Left ventricle myocardium inferior (tissue), 1 donor: ENCODE data around the gene SEL1L. TPM values are rescaled to one million over a fixed set of nuclear protein-coding genes. Genes with fewer than 3 reads are reported as not detected.

Experiments
- DNase-seq: peaks from one replicate; pipeline ENCODE4 v3.0.0-alpha.2; 2020
- H3K27ac ChIP-seq: fragments of 200-600 bp; replicated peaks from 2 replicates; pipeline ENCODE4 v1.8.0; 2021
- H3K27me3 ChIP-seq: fragments of 200-600 bp; 2 replicates; pipeline ENCODE4 v1.8.0; 2021; ENCODE audit warnings: low read depth
- H3K36me3 ChIP-seq: fragments of 200-600 bp; 2 replicates; pipeline ENCODE4 v1.8.0; 2021
- H3K4me1 ChIP-seq: fragments of 200-600 bp; 2 replicates; pipeline ENCODE4 v1.8.0; 2021
- H3K4me3 ChIP-seq: fragments of 200-600 bp; 2 replicates; pipeline ENCODE4 v1.8.0; 2021; ENCODE audit warnings: mild to moderate bottlenecking, moderate library complexity
- H3K9me3 ChIP-seq: fragments of 200-600 bp; replicated peaks from 2 replicates; pipeline ENCODE4 v1.8.0; 2021
- CTCF ChIP-seq: fragments of 200-600 bp; IDR thresholded peaks from 2 replicates; pipeline ENCODE4 v1.8.0; 2021; ENCODE audit warnings: antibody characterized with exemption, mild to moderate bottlenecking, borderline replicate concordance
- intact Hi-C: fragments of 100-400 bp; cut with micrococcal nuclease; formaldehyde crosslinking; loops from one replicate; pipeline ENCODE4 v1.11.0; 2022
- total RNA-seq: library from RNA; stranded (reverse); fragmentation: NEBNext Ultra II Directional; extraction: Animal tissue kit (Norgen Biotek cat#: 25700); gene quantifications from one replicate; pipeline ENCODE4 v1.2.1, GENCODE V29; 2021
- donor health status: DM: no; HTN: yes; CAD: no; lungs with severe emphysema.

SEL1L gene
- total RNA-seq, 1 donor from 2014 or later: 54.4 TPM

GRCh38 chr14:81449114-81449513 is 84.5 kb downstream of the SEL1L start:
- H3K4me3 ChIP-seq: no peak overlapping the region

GRCh38 chr14:81447021-81447764 is 86.5 kb downstream of the SEL1L start:
- no peak for DNase-seq
- intact Hi-C loops: no loop called here
- peaks cover 20% of the 10 kb centered on the region for H3K4me1 ChIP-seq
- peaks cover 7% of the 10 kb centered on the region for H3K9me3 ChIP-seq
- H3K4me3 ChIP-seq: no peak overlapping the region
- H3K36me3 ChIP-seq: no peaks in the 10 kb centered on the region
- TF ChIP-seq CTCF: no peak
- H3K27me3 ChIP-seq: peaks cover 71% of the 10 kb centered on the region
- peak overlapping the region; percentile 79 for H3K27ac ChIP-seq

More at GRCh38 chr14:81449114-81449513, 84.5 kb downstream of the SEL1L start:
- Histone ChIP-seq H3K9me3 (peaks cover under 1% of the 10 kb centered on the region), H3K36me3 (no peaks in the 10 kb centered on the region), H3K4me1 (peaks cover 25% of the 10 kb centered on the region), H3K27me3 (peaks cover 54% of the 10 kb centered on the region), H3K27ac (peak overlapping the region; percentile 79)
- TF ChIP-seq CTCF: no peak
- intact Hi-C loops: no loop called here
- DNase-seq: peak; percentile 31

- H3K4me3 ChIP-seq: no peak overlapping the region
- H3K4me1 ChIP-seq: peaks cover 20% of the 10 kb centered on the region
- intact Hi-C loops: no loop called here
- TF ChIP-seq CTCF: no peak
- DNase-seq: no peak
- H3K27me3 ChIP-seq: peaks cover 79% of the 10 kb centered on the region
- peak overlapping the region; percentile 79 for H3K27ac ChIP-seq
- no peaks in the 10 kb centered on the region for H3K36me3 ChIP-seq
- H3K9me3 ChIP-seq: peaks cover 7% of the 10 kb centered on the region
Measured at GRCh38 chr14:81446279-81447007, 87.2 kb downstream of the SEL1L start.

DNA sequence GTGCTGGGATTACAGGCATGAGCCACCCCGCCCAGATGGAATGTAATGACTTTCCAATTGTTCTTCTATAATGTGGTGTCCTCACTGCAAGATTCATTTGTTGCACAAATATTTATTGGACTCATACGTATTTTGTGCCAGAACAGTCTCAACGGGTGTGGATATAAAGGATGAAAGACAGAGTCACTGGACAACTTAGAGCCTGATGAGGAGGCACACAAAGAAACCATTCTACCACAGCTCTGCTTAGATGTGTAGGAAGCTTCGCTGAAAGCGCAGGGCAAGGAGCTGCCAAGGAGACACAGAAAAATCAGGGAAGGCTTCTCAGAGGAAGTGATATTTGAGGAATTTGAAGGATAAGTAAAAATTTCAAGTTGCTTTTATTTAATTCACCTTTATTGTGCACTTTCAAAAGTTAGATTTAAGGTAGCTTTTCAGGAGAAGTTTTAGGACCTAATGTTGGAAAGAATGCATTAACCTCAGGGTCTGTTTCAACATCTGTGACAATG is 92.0 kb downstream of the SEL1L start:
- H3K4me1 ChIP-seq: peaks cover 4% of the 10 kb centered on the region
- peaks cover 7% of the 10 kb centered on the region for H3K9me3 ChIP-seq
- H3K27ac ChIP-seq: no peak overlapping the region
- no peaks in the 10 kb centered on the region for H3K36me3 ChIP-seq
- no peak for DNase-seq
- no peak overlapping the region for H3K4me3 ChIP-seq
- no peak for TF ChIP-seq CTCF
- intact Hi-C loops: no loop called here
- H3K27me3 ChIP-seq: peaks cover 92% of the 10 kb centered on the region

DNA sequence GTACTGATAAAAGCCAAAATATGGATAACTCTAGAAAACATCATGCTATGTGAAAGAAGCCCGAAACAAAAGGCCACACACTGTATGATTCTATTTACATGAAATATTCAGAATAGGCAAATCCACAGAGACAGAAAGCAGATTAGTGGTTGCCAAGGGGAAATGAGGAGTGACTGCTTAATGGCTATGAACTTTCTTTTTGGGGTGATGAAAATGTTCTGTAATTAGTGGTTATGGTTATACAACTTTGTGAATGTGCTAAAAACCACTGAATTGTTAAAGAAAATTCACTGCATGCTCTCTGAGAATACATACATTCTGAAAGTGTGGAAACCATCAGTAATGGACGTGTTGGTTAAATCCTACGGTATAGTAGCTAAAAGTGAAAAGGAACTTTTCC is 93.6 kb downstream of the SEL1L start:
- peaks cover 92% of the 10 kb centered on the region for H3K27me3 ChIP-seq
- no peak for TF ChIP-seq CTCF

More for the DNA sequence above, 93.6 kb downstream of the SEL1L start:
- Histone ChIP-seq H3K4me1 (peaks cover 20% of the 10 kb centered on the region), H3K27ac (no peak overlapping the region), H3K36me3 (no peaks in the 10 kb centered on the region), H3K4me3 (no peak overlapping the region), H3K9me3 (peaks cover 7% of the 10 kb centered on the region)
- intact Hi-C loops: no loop called here
- no peak for DNase-seq
